A673 (cell line): ENCODE results near the gene CAB39.

Experiments
- EZH2 ChIP-seq: fragments of 200-600 bp; sonication (generic); IDR thresholded peaks from 2 replicates; pipeline ENCODE4 v1.6.1; 2017; ENCODE audit warnings: borderline replicate concordance, low read depth, mild to moderate bottlenecking, mixed read lengths, antibody characterized with exemption, low read length; ENCODE audit not compliant: poor library complexity, severe bottlenecking
- TF ChIP-seq, protein P1 (sequence below): fragments of 300-800, 200-600 bp; sonication (generic); conservative IDR thresholded peaks from 2 replicates; pipeline ENCODE4 v1.5.1; 2017; ENCODE audit warnings: low read depth, mild to moderate bottlenecking, antibody characterized with exemption, low read length, moderate library complexity, mixed read lengths

DNA sequence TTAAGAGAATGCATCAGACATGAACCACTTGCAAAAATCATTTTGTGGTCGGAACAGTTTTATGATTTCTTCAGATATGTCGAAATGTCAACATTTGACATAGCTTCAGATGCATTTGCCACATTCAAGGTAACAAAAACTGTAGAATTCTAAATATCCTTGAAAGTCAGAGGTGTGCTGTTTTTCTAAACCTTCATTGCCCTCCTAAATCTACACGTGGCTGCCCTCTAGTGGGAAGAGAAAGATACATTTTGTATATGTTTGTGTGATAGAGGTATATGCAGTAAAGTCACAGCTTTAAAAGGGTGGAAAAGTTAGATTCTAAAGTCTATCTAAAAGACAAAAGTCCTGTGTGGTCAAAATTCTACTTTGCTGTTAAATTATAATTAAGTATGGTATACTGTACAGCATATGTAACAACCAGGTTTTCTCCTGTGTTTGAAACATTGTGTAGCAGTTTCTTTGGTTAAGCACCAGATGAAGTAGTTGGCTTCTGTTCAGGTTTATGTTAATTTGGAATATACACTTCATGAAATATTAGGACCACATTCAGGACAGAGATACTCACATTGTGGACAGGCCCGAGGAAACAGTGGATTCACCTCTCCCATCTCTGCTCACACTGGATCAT is 86.2 kb downstream of the CAB39 start:
- TF ChIP-seq, protein P1, sequence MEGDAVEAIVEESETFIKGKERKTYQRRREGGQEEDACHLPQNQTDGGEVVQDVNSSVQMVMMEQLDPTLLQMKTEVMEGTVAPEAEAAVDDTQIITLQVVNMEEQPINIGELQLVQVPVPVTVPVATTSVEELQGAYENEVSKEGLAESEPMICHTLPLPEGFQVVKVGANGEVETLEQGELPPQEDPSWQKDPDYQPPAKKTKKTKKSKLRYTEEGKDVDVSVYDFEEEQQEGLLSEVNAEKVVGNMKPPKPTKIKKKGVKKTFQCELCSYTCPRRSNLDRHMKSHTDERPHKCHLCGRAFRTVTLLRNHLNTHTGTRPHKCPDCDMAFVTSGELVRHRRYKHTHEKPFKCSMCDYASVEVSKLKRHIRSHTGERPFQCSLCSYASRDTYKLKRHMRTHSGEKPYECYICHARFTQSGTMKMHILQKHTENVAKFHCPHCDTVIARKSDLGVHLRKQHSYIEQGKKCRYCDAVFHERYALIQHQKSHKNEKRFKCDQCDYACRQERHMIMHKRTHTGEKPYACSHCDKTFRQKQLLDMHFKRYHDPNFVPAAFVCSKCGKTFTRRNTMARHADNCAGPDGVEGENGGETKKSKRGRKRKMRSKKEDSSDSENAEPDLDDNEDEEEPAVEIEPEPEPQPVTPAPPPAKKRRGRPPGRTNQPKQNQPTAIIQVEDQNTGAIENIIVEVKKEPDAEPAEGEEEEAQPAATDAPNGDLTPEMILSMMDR = peak; percentile 74
- TF ChIP-seq EZH2 = no peak
